HG03442 (cell line): ENCODE data around the gene DLX5.

Experiments used
- ATAC-seq: cut with Tn5 transposase; IDR thresholded peaks from one replicate; pipeline ENCODE4 v1.9.1; 2021; ENCODE audit warnings: mild to moderate bottlenecking, moderate library complexity; ENCODE audit not compliant: unreplicated experiment

DLX5 gene

GRCh38 chr7:96992192-96993005 is 32.2 kb downstream of the DLX5 start:
- no peak for ATAC-seq

GRCh38 chr7:96991546-96992191 is 33.0 kb downstream of the DLX5 start:
- ATAC-seq: no peak

- ATAC-seq: no peak
Measured at GRCh38 chr7:96989859-96990317, 34.7 kb downstream of the DLX5 start.

GRCh38 chr7:96989241-96989858 is 35.3 kb downstream of the DLX5 start:
- no peak for ATAC-seq

GRCh38 chr7:96987719-96988118 is 36.9 kb downstream of the DLX5 start:
- no peak for ATAC-seq

GRCh38 chr7:96986901-96987300 is 37.7 kb downstream of the DLX5 start:
- ATAC-seq: no peak

GRCh38 chr7:96985992-96986391 is 38.6 kb downstream of the DLX5 start:
- no peak for ATAC-seq

- no peak for ATAC-seq
Measured at GRCh38 chr7:96982586-96982985, 42.0 kb downstream of the DLX5 start.

GRCh38 chr7:96979551-96980276 is 44.9 kb downstream of the DLX5 start:
- no peak for ATAC-seq

GRCh38 chr7:96977445-96977844 is 47.2 kb downstream of the DLX5 start:
- no peak for ATAC-seq

GRCh38 chr7:96976106-96976505 is 48.5 kb downstream of the DLX5 start:
- no peak for ATAC-seq

- no peak for ATAC-seq
Measured at GRCh38 chr7:96973986-96974385, 50.6 kb downstream of the DLX5 start.

GRCh38 chr7:96970739-96971138 is 53.9 kb downstream of the DLX5 start:
- ATAC-seq: no peak
